Measurements from ENCODE around the gene ID2. TPM values are rescaled to one million over a fixed set of nuclear protein-coding genes. Genes with fewer than 3 reads are reported as not detected.

ID2 gene
- total RNA-seq, 1 experiment from 2014 or later, result 95.4 TPM

GRCh38 chr2:8669157-8669817, 12.6 kb upstream of the ID2 start:
- DNase-seq (ENCODE audit: low read depth), result peak; percentile 8

GRCh38 chr2:8670580-8670979, 11.3 kb upstream of the ID2 start:
- DNase-seq (ENCODE audit: low read depth), result no peak

GRCh38 chr2:8671176-8671575, 10.7 kb upstream of the ID2 start:
- no peak for DNase-seq (ENCODE audit: low read depth)

- DNase-seq (ENCODE audit: low read depth), result no peak
These were observed 10.1 kb upstream of the ID2 start for GRCh38 chr2:8671802-8672201.

- DNase-seq (ENCODE audit: low read depth), result no peak
These were observed 8.9 kb upstream of the ID2 start for GRCh38 chr2:8672940-8673339.

- DNase-seq (ENCODE audit: low read depth), result no peak
These were observed 8.5 kb upstream of the ID2 start for GRCh38 chr2:8673381-8673780.

- no peak for DNase-seq (ENCODE audit: low read depth)
These were observed 7.3 kb upstream of the ID2 start for GRCh38 chr2:8674420-8675009.

- no peak for DNase-seq (ENCODE audit: low read depth)
These were observed 6.3 kb upstream of the ID2 start for GRCh38 chr2:8675543-8675942.

GRCh38 chr2:8676191-8676920, 5.5 kb upstream of the ID2 start:
- peak; percentile 62 for DNase-seq (ENCODE audit: low read depth)

- DNase-seq (ENCODE audit: low read depth), result no peak
These were observed 4.8 kb upstream of the ID2 start for GRCh38 chr2:8676921-8677645.

GRCh38 chr2:8677646-8678592, 3.9 kb upstream of the ID2 start:
- DNase-seq (ENCODE audit: low read depth), result peak; percentile 75

GRCh38 chr2:8678731-8679566, 2.9 kb upstream of the ID2 start:
- DNase-seq (ENCODE audit: low read depth), result peak; percentile 92

- no peak for DNase-seq (ENCODE audit: low read depth)
These were observed 2.4 kb upstream of the ID2 start for GRCh38 chr2:8679567-8679826.

GRCh38 chr2:8679827-8680731, 1.8 kb upstream of the ID2 start:
- DNase-seq (ENCODE audit: low read depth), result peak; percentile 55

- peak; percentile 78 for DNase-seq (ENCODE audit: low read depth)
These were observed 765 bp upstream of the ID2 start for GRCh38 chr2:8680822-8681760.

- peak; percentile 54 for DNase-seq (ENCODE audit: low read depth)
These were observed 1.1 kb downstream of the ID2 start for GRCh38 chr2:8682719-8683667.

- DNase-seq (ENCODE audit: low read depth), result peak; percentile 57
These were observed 2.7 kb downstream of the ID2 start for GRCh38 chr2:8684540-8684877.
